NCI-H345 treated with DMSO at 0.1 percent for 48 hours (cell line): ENCODE measurements around the gene CRAMP1.

Experiments
- DNase-seq: peaks from one replicate; lab custom pipeline; 2025; ENCODE audit not compliant: unreplicated experiment; lab: John Stamatoyannopoulos, UW

Gene CRAMP1

GRCh38 chr16:1655909-1656807 is 44.0 kb downstream of the CRAMP1 start:
- DNase-seq = no peak

GRCh38 chr16:1656808-1657617 is 44.9 kb downstream of the CRAMP1 start:
- no peak for DNase-seq

- no peak for DNase-seq
These were observed 45.7 kb downstream of the CRAMP1 start for GRCh38 chr16:1657841-1658240.

GRCh38 chr16:1659031-1659430 is 46.9 kb downstream of the CRAMP1 start:
- no peak for DNase-seq

- no peak for DNase-seq
These were observed 49.7 kb downstream of the CRAMP1 start for GRCh38 chr16:1661826-1662225.

- no peak for DNase-seq
These were observed 50.4 kb downstream of the CRAMP1 start for GRCh38 chr16:1662543-1662942.

GRCh38 chr16:1665829-1666228 is 53.7 kb downstream of the CRAMP1 start:
- no peak for DNase-seq

GRCh38 chr16:1666316-1666715 is 54.2 kb downstream of the CRAMP1 start:
- no peak for DNase-seq

GRCh38 chr16:1667271-1667670 is 55.1 kb downstream of the CRAMP1 start:
- DNase-seq = no peak

- DNase-seq = no peak
These were observed 55.8 kb downstream of the CRAMP1 start for GRCh38 chr16:1667916-1668315.

- no peak for DNase-seq
These were observed 56.6 kb downstream of the CRAMP1 start for GRCh38 chr16:1668612-1669319.

GRCh38 chr16:1669698-1670097 is 57.5 kb downstream of the CRAMP1 start:
- DNase-seq = no peak

- no peak for DNase-seq
These were observed 58.2 kb downstream of the CRAMP1 start for GRCh38 chr16:1670371-1670770.

- no peak for DNase-seq
These were observed 58.7 kb downstream of the CRAMP1 start for GRCh38 chr16:1670866-1671265.

- DNase-seq = no peak
These were observed 61.4 kb downstream of the CRAMP1 start for GRCh38 chr16:1673424-1674151.

- no peak for DNase-seq
These were observed 62.1 kb downstream of the CRAMP1 start for GRCh38 chr16:1674306-1674705.

GRCh38 chr16:1674751-1675664 is 62.8 kb downstream of the CRAMP1 start:
- no peak for DNase-seq

- DNase-seq = no peak
These were observed 64.5 kb downstream of the CRAMP1 start for GRCh38 chr16:1676661-1677060.

GRCh38 chr16:1677339-1677738 is 65.2 kb downstream of the CRAMP1 start:
- no peak for DNase-seq
